DND-41 (cell line): Measurements from ENCODE around the gene SERINC3.

Experiments used
- ATAC-seq: fragments of 200-7000 bp; cut with Tn5 transposase; 3 replicates; pipeline ENCODE4 v1.9.1; 2021; ENCODE audit warnings: low read depth; ENCODE audit not compliant: insufficient read depth
- DNase-seq: peaks from one replicate; pipeline ENCODE4 v3.0.0-alpha.2; 2020
- H2AFZ ChIP-seq: 2 replicates; pipeline ENCODE4 v1.6.0; 2012; ENCODE audit warnings: low read depth, low read length
- H3K27ac ChIP-seq: 2 replicates; pipeline ENCODE4 v1.5.1; 2012; ENCODE audit warnings: low read length, inconsistent platforms
- H3K27me3 ChIP-seq: fragments of 200-600 bp; sonication (generic); 2 replicates; pipeline ENCODE4 v1.6.0; 2012; ENCODE audit warnings: low read length, mild to moderate bottlenecking, inconsistent platforms; ENCODE audit not compliant: insufficient read depth, poor library complexity
- H3K36me3 ChIP-seq: 2 replicates; pipeline ENCODE4 v1.5.1; 2012; ENCODE audit warnings: low read length, inconsistent platforms; ENCODE audit not compliant: insufficient read depth
- H3K4me1 ChIP-seq: 2 replicates; pipeline ENCODE4 v1.5.1; 2012; ENCODE audit warnings: mild to moderate bottlenecking, low read length; ENCODE audit not compliant: insufficient read depth
- H3K4me2 ChIP-seq: 2 replicates; pipeline ENCODE4 v1.6.0; 2012; ENCODE audit warnings: mild to moderate bottlenecking, moderate library complexity, low read length, inconsistent platforms; ENCODE audit not compliant: insufficient read depth
- H3K4me3 ChIP-seq, 2 experiments: fragments of 200-600 bp in 1 of 2; shearing (Covaris generic) in 1 of 2; 2 replicates each; pipeline ENCODE4 v1.5.1; 2012 to 2016; ENCODE audit warnings: inconsistent platforms in 2 of 2, low read length in 2 of 2, mild to moderate bottlenecking in 2 of 2, low read depth in 1 of 2, moderate library complexity in 1 of 2
- H3K79me2 ChIP-seq: 2 replicates; pipeline ENCODE4 v1.6.0; 2012; ENCODE audit warnings: low read length, inconsistent platforms; ENCODE audit not compliant: insufficient read depth
- H3K9ac ChIP-seq: 2 replicates; pipeline ENCODE4 v1.6.0; 2012; ENCODE audit warnings: low read depth, mild to moderate bottlenecking, inconsistent platforms, low read length, moderate library complexity
- H3K9me3 ChIP-seq: 2 replicates; pipeline ENCODE4 v1.5.1; 2012; ENCODE audit warnings: low read length, moderate library complexity, mild to moderate bottlenecking, inconsistent platforms; ENCODE audit not compliant: insufficient read depth, severe bottlenecking
- H4K20me1 ChIP-seq: 2 replicates; pipeline ENCODE4 v1.6.0; 2012; ENCODE audit warnings: low read length; ENCODE audit not compliant: insufficient read depth
- CTCF ChIP-seq: IDR thresholded peaks from 2 replicates; pipeline ENCODE4 v1.5.1; 2012; ENCODE audit warnings: borderline replicate concordance, low read length, moderate library complexity, mild to moderate bottlenecking; ENCODE audit not compliant: poor library complexity, severe bottlenecking; ENCODE audit errors: extremely low read depth
- EZH2 ChIP-seq: IDR thresholded peaks from 3 replicates; pipeline ENCODE4 v1.6.1; 2012; ENCODE audit warnings: borderline replicate concordance, low read depth, mild to moderate bottlenecking, moderate library complexity, low read length, inconsistent platforms; ENCODE audit not compliant: severe bottlenecking

Gene SERINC3

GRCh38 chr20:44520881-44521280 is 989 bp downstream of the SERINC3 start:
- H3K9ac ChIP-seq: peak overlapping the region; percentile 86
- H3K27me3 ChIP-seq: no peaks in the 10 kb centered on the region
- H3K36me3 ChIP-seq: peaks cover 14% of the 10 kb centered on the region
- H3K79me2 ChIP-seq: peaks cover 62% of the 10 kb centered on the region
- H3K4me2 ChIP-seq: peak overlapping the region; percentile 71
- H4K20me1 ChIP-seq: peaks cover 51% of the 10 kb centered on the region
- H3K4me1 ChIP-seq: peaks cover 39% of the 10 kb centered on the region
- TF ChIP-seq CTCF (no peak), EZH2 (no peak)
- ATAC-seq: no peak
- no peaks in the 10 kb centered on the region for H3K9me3 ChIP-seq
- peak overlapping the region; percentile 92 for H3K27ac ChIP-seq
- peak overlapping the region; percentile 72 to 82 for H3K4me3 ChIP-seq
- no peak for DNase-seq
- H2AFZ ChIP-seq: no peak overlapping the region

- Histone ChIP-seq H4K20me1 (peaks cover 73% of the 10 kb centered on the region), H3K27ac (no peak overlapping the region), H3K36me3 (peaks cover 24% of the 10 kb centered on the region), H3K27me3 (no peaks in the 10 kb centered on the region), H2AFZ (no peak overlapping the region), H3K9me3 (no peaks in the 10 kb centered on the region), H3K4me2 (no peak overlapping the region), H3K9ac (no peak overlapping the region), H3K4me3 (no peak overlapping the region), H3K79me2 (peaks cover 88% of the 10 kb centered on the region), H3K4me1 (peaks cover 39% of the 10 kb centered on the region)
- TF ChIP-seq EZH2 (no peak), CTCF (no peak)
- no peak for ATAC-seq
- no peak for DNase-seq
Measured at GRCh38 chr20:44518248-44518647, 3.6 kb downstream of the SERINC3 start.

- TF ChIP-seq EZH2: no peak
- TF ChIP-seq CTCF: no peak
- H3K79me2 ChIP-seq: peaks cover 96% of the 10 kb centered on the region
Measured at GRCh38 chr20:44517454-44517853, 4.4 kb downstream of the SERINC3 start.

GRCh38 chr20:44516491-44516890 is 5.4 kb downstream of the SERINC3 start:
- DNase-seq: no peak
- Histone ChIP-seq H3K27ac (no peak overlapping the region), H3K9me3 (no peaks in the 10 kb centered on the region), H3K79me2 (peaks cover 98% of the 10 kb centered on the region), H4K20me1 (peaks cover 82% of the 10 kb centered on the region), H3K27me3 (no peaks in the 10 kb centered on the region), H3K36me3 (peaks cover 37% of the 10 kb centered on the region), H3K9ac (no peak overlapping the region), H2AFZ (no peak overlapping the region), H3K4me1 (peaks cover 27% of the 10 kb centered on the region), H3K4me3 (no peak overlapping the region), H3K4me2 (no peak overlapping the region)
- TF ChIP-seq EZH2: no peak
- TF ChIP-seq CTCF: no peak
- ATAC-seq: no peak

More at GRCh38 chr20:44517454-44517853, 4.4 kb downstream of the SERINC3 start:
- Histone ChIP-seq H2AFZ (no peak overlapping the region), H3K9me3 (no peaks in the 10 kb centered on the region), H3K4me3 (no peak overlapping the region), H3K4me2 (no peak overlapping the region), H3K9ac (no peak overlapping the region), H3K4me1 (peaks cover 31% of the 10 kb centered on the region), H3K27me3 (no peaks in the 10 kb centered on the region), H4K20me1 (peaks cover 80% of the 10 kb centered on the region), H3K27ac (no peak overlapping the region), H3K36me3 (peaks cover 31% of the 10 kb centered on the region)
- ATAC-seq: no peak
- no peak for DNase-seq
